Mesenchymal stem cell (in vitro differentiated cells and primary cell): ENCODE results near the gene HMG20A.

ENCODE experiments used
- DNase-seq: peaks from one replicate; pipeline ENCODE4 v3.0.0-alpha.2; 2013
- H2AFZ ChIP-seq: one replicate; pipeline ENCODE4 v1.6.1; 2013; ENCODE audit warnings: low read depth, mild to moderate bottlenecking, control low read depth, inconsistent platforms, low read length, moderate library complexity
- H2AK5ac ChIP-seq: 2 replicates; pipeline ENCODE4 v1.6.1; 2013; ENCODE audit warnings: low read length, moderate library complexity, mild to moderate bottlenecking, inconsistent platforms; ENCODE audit not compliant: severe bottlenecking
- H2BK120ac ChIP-seq: one replicate; pipeline ENCODE4 v1.6.1; 2013; ENCODE audit warnings: low read depth, mild to moderate bottlenecking, inconsistent platforms, low read length, moderate library complexity
- H2BK12ac ChIP-seq, 2 experiments: one replicate each; pipeline ENCODE4 v1.6.1; 2013; ENCODE audit warnings: inconsistent platforms in 2 of 2, low read length in 2 of 2, mild to moderate bottlenecking in 2 of 2, moderate library complexity in 2 of 2, control low read depth in 1 of 2
- H2BK15ac ChIP-seq: one replicate; pipeline ENCODE4 v1.6.1; 2013; ENCODE audit warnings: mild to moderate bottlenecking, low read depth, inconsistent platforms; ENCODE audit not compliant: poor library complexity, severe bottlenecking
- H2BK5ac ChIP-seq: 2 replicates; pipeline ENCODE4 v1.6.1; 2013; ENCODE audit warnings: low read depth, mild to moderate bottlenecking, low read length, control low read depth, inconsistent platforms; ENCODE audit not compliant: poor library complexity, severe bottlenecking
- H3K14ac ChIP-seq, 2 experiments: one replicate each; pipeline ENCODE4 v1.6.1; 2013; ENCODE audit warnings: inconsistent platforms in 2 of 2, low read length in 2 of 2, control low read depth in 1 of 2, mild to moderate bottlenecking in 1 of 2, moderate library complexity in 1 of 2
- H3K18ac ChIP-seq, 2 experiments: one replicate each; pipeline ENCODE4 v1.6.1; 2013; ENCODE audit warnings: inconsistent platforms in 2 of 2, low read length in 2 of 2, control low read depth in 1 of 2, low read depth in 1 of 2, mild to moderate bottlenecking in 1 of 2
- H3K23ac ChIP-seq, 2 experiments: one replicate each; pipeline ENCODE4 v1.6.1; 2013; ENCODE audit warnings: inconsistent platforms in 2 of 2, low read length in 2 of 2, mild to moderate bottlenecking in 2 of 2, moderate library complexity in 2 of 2, control low read depth in 1 of 2
- H3K27ac ChIP-seq: 2 replicates; pipeline ENCODE4 v1.5.1; 2013; ENCODE audit warnings: mild to moderate bottlenecking, moderate library complexity, low read length, control low read depth, inconsistent platforms; ENCODE audit not compliant: poor library complexity, severe bottlenecking
- H3K27me3 ChIP-seq, 2 experiments: 2 replicates each; pipeline versions ENCODE4 v1.6.1 to v1.7.0; 2013; ENCODE audit warnings: low read length in 2 of 2, mild to moderate bottlenecking in 2 of 2, moderate library complexity in 2 of 2, control low read depth in 1 of 2, inconsistent platforms in 1 of 2; ENCODE audit not compliant: control insufficient read depth in 1 of 2, insufficient read depth in 1 of 2
- H3K36me3 ChIP-seq, 2 experiments: 2 replicates each; pipeline versions ENCODE4 v1.6.1 to v1.7.0; 2013; ENCODE audit warnings: low read length in 2 of 2, control low read depth in 1 of 2, inconsistent platforms in 1 of 2, low read depth in 1 of 2, mild to moderate bottlenecking in 1 of 2; ENCODE audit not compliant: insufficient read depth in 2 of 2, control insufficient read depth in 1 of 2
- H3K4ac ChIP-seq, 2 experiments: one replicate each; pipeline ENCODE4 v1.6.1; 2013; ENCODE audit warnings: inconsistent platforms in 2 of 2, low read length in 2 of 2, mild to moderate bottlenecking in 2 of 2, moderate library complexity in 2 of 2, control low read depth in 1 of 2, low read depth in 1 of 2
- H3K4me1 ChIP-seq: 2 replicates; pipeline ENCODE4 v1.6.1; 2013; ENCODE audit warnings: low read depth, low read length, control low read depth; ENCODE audit not compliant: control insufficient read depth, insufficient read depth
- H3K4me2 ChIP-seq: 2 replicates; pipeline ENCODE4 v1.6.1; 2013; ENCODE audit warnings: low read length, mild to moderate bottlenecking, inconsistent platforms; ENCODE audit not compliant: poor library complexity, severe bottlenecking
- H3K4me3 ChIP-seq, 2 experiments: 2 replicates each; pipeline versions ENCODE4 v1.5.1 to v1.7.0; 2013; ENCODE audit warnings: low read length in 2 of 2, mild to moderate bottlenecking in 2 of 2, control low read depth in 1 of 2, low read depth in 1 of 2; ENCODE audit not compliant: insufficient read depth in 1 of 2
- H3K79me1 ChIP-seq: replicated peaks from 2 replicates; pipeline ENCODE4 v1.6.1; 2013; ENCODE audit warnings: mild to moderate bottlenecking, control low read depth, low read length, inconsistent platforms; ENCODE audit not compliant: poor library complexity, severe bottlenecking
- H3K9ac ChIP-seq: 2 replicates; pipeline ENCODE4 v1.7.0; 2013; ENCODE audit warnings: mild to moderate bottlenecking, low read length, moderate library complexity
- H3K9me3 ChIP-seq: 2 replicates; pipeline ENCODE4 v1.7.0; 2013; ENCODE audit warnings: mild to moderate bottlenecking, low read length; ENCODE audit not compliant: control insufficient read depth
- H4K8ac ChIP-seq: one replicate; pipeline ENCODE4 v1.6.1; 2013; ENCODE audit warnings: inconsistent platforms, mild to moderate bottlenecking, low read length, moderate library complexity
- H4K91ac ChIP-seq: one replicate; pipeline ENCODE4 v1.6.1; 2013; ENCODE audit warnings: mild to moderate bottlenecking, low read length, inconsistent platforms
- WGBS: methylation state at CpG from one replicate; pipeline ENCODE4 v1.1.7; 2013; ENCODE audit warnings: mixed read lengths; 5-methylcytosine and 5-hydroxymethylcytosine counted together

Gene HMG20A

GRCh38 chr15:77376770-77377169 is 43.9 kb upstream of the HMG20A start:
- Histone ChIP-seq H3K4me2 (no peak overlapping the region), H2BK12ac (no peak overlapping the region), H2AK5ac (no peak overlapping the region), H3K79me1 (peaks cover 20% of the 10 kb centered on the region), H3K27ac (no peak overlapping the region), H3K14ac (no peak overlapping the region), H3K4me1 (no peaks in the 10 kb centered on the region), H2AFZ (no peak overlapping the region), H3K36me3 (no peaks in the 10 kb centered on the region), H4K91ac (no peak overlapping the region), H3K27me3 (no peaks in the 10 kb centered on the region), H3K23ac (no peak overlapping the region), H2BK15ac (no peak overlapping the region), H3K9me3 (no peaks in the 10 kb centered on the region), H4K8ac (no peak overlapping the region), H2BK120ac (no peak overlapping the region), H3K9ac (no peak overlapping the region), H3K18ac (no peak overlapping the region), H3K4ac (no peak overlapping the region), H2BK5ac (no peak overlapping the region), H3K4me3 (no peak overlapping the region)
- DNase-seq: no peak
- 89% methylated on average over 1 of the region's 1 CpG for WGBS

GRCh38 chr15:77380033-77380432 is 40.7 kb upstream of the HMG20A start:
- Histone ChIP-seq H3K4me1 (no peaks in the 10 kb centered on the region), H2BK120ac (no peak overlapping the region), H3K4me2 (no peak overlapping the region), H3K27me3 (no peaks in the 10 kb centered on the region), H4K8ac (no peak overlapping the region), H3K4me3 (no peak overlapping the region), H3K9ac (no peak overlapping the region), H2AK5ac (no peak overlapping the region), H3K36me3 (no peaks in the 10 kb centered on the region), H3K14ac (no peak overlapping the region), H2BK5ac (no peak overlapping the region), H3K18ac (no peak overlapping the region), H4K91ac (no peak overlapping the region), H2BK12ac (no peak overlapping the region), H2AFZ (no peak overlapping the region), H2BK15ac (no peak overlapping the region), H3K79me1 (peaks cover 17% of the 10 kb centered on the region), H3K23ac (no peak overlapping the region), H3K27ac (no peak overlapping the region), H3K9me3 (no peaks in the 10 kb centered on the region), H3K4ac (no peak overlapping the region)
- no peak for DNase-seq
- WGBS: 100% methylated on average over 4 of the region's 4 CpGs

DNA sequence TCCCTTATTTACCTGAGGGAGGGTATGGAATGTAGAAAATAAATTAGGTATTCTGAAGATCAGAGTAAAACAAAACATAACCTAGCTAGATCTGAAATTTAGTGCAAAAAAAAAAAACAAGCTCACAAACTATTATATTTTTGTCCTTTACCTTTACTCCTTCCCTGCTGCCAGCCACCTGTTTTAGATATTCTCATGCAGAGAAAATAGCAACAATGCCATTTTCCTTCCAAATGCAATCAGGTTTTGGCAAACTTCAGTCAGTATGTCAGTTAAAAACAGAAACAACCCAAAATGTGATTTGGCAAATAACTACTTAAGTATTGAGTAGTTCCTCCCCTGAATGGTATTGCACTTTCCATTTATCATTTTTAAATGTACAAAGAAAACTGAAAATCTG is 36.6 kb upstream of the HMG20A start:
- Histone ChIP-seq H4K8ac (no peak overlapping the region), H4K91ac (no peak overlapping the region), H2BK120ac (no peak overlapping the region), H3K4ac (no peak overlapping the region), H2AK5ac (no peak overlapping the region), H3K14ac (no peak overlapping the region), H3K4me1 (peaks cover 2% of the 10 kb centered on the region), H2AFZ (no peak overlapping the region), H3K79me1 (peaks cover 23% of the 10 kb centered on the region), H2BK15ac (no peak overlapping the region), H3K9me3 (no peaks in the 10 kb centered on the region), H3K27me3 (no peaks in the 10 kb centered on the region), H3K36me3 (no peaks in the 10 kb centered on the region), H2BK12ac (no peak overlapping the region), H2BK5ac (no peak overlapping the region), H3K27ac (no peak overlapping the region), H3K18ac (no peak overlapping the region), H3K4me2 (no peak overlapping the region), H3K23ac (no peak overlapping the region), H3K4me3 (no peak overlapping the region), H3K9ac (no peak overlapping the region)
- no peak for DNase-seq

DNA sequence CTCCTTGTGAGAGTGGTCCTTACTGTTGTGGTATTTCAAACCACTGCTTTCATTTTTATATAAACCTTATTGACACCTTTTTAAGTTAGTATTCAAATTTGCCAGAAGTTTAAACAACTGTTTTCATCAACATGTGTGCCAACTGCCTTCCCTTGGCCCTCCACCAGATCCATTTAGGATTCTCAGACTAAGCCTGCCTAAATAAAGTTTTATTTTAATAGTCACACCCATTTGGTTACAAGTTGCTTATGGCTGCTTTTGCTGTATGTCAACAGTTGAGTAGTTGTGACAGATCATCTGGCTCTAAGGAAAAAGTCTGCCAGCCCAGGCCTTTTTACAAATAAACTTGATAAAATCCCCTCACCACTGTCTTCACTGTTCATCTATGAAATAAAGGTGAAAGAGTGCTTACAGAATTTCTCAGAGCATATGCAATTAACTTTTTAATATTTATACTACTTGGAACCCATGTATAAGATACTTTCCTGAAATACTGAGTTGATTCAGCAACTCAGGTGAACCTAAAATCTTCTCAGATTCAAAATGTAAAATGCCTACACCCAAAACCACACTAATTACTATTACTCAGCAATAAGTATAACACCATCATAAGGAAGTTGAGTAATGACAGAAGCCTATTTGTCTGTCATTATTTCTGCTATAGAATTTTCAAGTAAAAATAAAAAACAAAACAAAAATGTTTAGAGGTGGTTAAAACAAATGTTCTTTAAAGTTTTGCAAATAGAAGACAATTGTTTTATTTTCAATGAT is 35.9 kb upstream of the HMG20A start:
- Histone ChIP-seq H3K27me3 (no peaks in the 10 kb centered on the region), H3K79me1 (peaks cover 21% of the 10 kb centered on the region), H4K8ac (no peak overlapping the region), H3K14ac (no peak overlapping the region), H3K18ac (no peak overlapping the region), H3K27ac (no peak overlapping the region), H3K4me2 (no peak overlapping the region), H3K4me3 (no peak overlapping the region), H3K4me1 (peaks cover 2% of the 10 kb centered on the region), H3K9me3 (no peaks in the 10 kb centered on the region), H2BK5ac (no peak overlapping the region), H2BK15ac (no peak overlapping the region), H3K36me3 (no peaks in the 10 kb centered on the region), H3K9ac (no peak overlapping the region), H2AFZ (no peak overlapping the region), H4K91ac (no peak overlapping the region), H3K23ac (no peak overlapping the region), H2BK12ac (no peak overlapping the region), H3K4ac (no peak overlapping the region), H2BK120ac (no peak overlapping the region), H2AK5ac (no peak overlapping the region)
- no peak for DNase-seq
